ENCODE results near the gene ACP4. TPM values are rescaled to one million over a fixed set of nuclear protein-coding genes. Genes with fewer than 3 reads are reported as not detected.
"Not testable (repeated sequence)": the region's sequence is repeated elsewhere in the genome, so short reads cannot be mapped to it uniquely, and the experiment has no call there.

The ACP4 gene
- polyA plus RNA-seq (2014; cell fraction: cytosol; rRNA removed) = not detected in 2 replicates
- not detected in 2 replicates for polyA plus RNA-seq (2014; cell fraction: nucleus; rRNA removed)

DNA sequence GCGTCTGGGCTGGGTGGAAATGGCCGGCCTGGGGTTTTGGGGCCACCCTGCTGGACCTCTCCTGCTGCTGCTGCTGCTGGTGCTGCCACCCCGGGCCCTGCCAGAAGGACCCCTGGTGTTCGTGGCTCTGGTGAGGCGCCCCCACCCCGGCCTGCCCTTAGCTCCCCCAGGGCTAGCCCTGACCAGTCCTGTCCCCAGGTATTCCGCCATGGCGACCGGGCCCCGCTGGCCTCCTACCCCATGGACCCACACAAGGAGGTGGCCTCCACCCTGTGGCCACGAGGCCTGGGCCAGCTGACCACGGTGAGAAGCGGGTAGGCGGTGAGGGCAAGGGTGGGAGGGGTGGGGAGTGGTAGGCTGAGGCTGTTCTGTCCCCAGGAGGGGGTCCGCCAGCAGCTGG, at the start of gene ACP4:
Gene ACP4 (plus strand): TSS at position 20 of the 400 bp plus-strand sequence. CDS start 0 bp downstream, at position 20.
- DNase-seq (ENCODE audit: low spot score) = no peak

DNA sequence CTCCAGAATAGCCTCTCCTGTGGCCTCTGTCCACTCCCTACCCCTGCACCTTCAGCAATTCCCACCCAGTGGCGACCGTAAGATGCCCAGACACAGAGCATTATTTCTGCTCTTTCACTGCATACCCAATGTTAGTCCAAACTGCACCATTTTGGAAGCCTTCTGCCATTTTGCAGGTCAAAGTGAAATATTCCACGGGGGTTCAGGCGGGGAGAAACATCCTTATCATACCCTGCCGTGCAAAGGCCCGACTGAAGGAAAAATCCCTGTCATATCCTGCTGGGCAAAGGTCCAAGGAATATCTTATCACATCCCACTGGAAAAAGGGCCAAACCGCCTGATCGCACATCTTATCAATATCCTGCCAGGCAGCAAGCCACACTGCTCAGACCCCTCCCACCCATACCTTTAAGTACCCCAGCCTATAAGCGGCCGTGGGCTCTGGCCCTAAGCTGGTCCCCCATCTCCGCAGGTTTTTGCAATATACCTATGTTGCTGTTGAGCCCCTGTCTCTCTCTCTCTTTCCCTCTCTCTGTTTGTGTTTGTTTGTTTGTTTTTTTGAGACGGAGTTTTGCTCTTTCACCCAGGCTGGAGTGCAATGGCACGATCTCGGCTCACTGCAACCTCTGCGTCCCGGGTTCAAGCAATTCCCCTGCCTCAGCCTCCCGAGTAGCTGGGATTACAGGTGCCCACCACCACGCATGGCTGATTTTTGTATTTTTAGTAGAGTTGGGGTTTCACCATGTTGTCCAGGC, 48.9 kb upstream of the ACP4 start:
- DNase-seq (ENCODE audit: low spot score) = no peak

DNA sequence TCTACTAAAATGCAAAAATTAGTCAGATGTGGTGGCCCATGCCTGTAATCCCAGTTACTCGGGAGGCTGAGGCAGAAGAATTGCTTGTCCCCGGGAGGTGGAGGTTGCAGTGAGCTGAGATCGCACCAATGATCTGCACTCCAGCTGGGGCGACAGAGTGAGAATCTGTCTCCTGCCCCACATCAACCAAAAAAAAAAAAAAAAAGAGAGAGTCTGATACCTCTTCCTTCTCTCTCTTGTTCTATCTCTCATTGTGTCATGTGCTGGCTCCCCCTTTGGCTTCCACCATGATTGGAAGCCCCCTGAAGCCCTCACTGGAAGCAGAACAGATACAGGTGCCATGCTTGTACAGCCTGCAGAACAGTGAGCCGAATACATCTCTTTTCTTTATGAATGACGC, 46.7 kb upstream of the ACP4 start:
- DNase-seq (ENCODE audit: low spot score) = no peak

- no peak for DNase-seq (ENCODE audit: low spot score)
Observed at GRCh38 chr19:50745221-50745620, 45.0 kb upstream of the ACP4 start.

DNA sequence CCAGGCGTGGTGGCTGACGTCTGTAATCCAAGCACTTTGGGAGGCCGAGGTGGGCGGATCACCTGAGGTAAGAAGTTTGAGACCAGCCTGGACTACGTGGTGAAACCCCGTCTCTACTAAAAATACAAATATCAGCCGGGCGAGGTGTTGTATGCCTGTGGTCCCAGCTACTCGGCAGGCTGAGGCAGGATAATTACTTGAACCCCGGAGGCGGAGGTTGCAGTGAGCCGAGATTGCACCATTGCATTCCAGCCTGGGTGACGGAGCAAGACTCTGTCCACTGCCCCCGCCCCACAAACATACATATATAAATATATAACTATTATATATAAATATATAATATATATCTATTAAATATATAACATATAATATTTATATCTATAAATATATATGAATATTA, 43.1 kb upstream of the ACP4 start:
- DNase-seq (ENCODE audit: low spot score) = not testable (repeated sequence)

DNA sequence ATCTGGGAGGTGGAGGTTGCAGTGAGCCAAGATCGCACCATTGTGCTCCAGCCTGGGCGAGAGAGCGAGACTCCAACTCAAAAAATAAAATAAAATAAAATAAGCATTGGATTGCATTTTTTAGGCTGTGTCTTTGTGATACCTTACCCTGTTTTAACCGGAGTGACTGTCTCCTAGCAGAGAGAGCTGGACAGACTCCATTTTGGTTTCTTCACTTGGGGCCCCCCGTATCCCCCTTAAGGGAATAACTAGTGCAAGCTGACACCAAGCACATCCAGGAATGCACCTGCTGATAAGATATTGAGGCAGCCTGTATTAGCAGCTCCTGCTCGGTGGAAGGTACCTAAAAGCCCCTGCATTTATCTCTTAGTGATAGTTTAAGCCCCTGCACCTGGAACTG, 40.7 kb upstream of the ACP4 start:
- DNase-seq (ENCODE audit: low spot score) = no peak

DNA sequence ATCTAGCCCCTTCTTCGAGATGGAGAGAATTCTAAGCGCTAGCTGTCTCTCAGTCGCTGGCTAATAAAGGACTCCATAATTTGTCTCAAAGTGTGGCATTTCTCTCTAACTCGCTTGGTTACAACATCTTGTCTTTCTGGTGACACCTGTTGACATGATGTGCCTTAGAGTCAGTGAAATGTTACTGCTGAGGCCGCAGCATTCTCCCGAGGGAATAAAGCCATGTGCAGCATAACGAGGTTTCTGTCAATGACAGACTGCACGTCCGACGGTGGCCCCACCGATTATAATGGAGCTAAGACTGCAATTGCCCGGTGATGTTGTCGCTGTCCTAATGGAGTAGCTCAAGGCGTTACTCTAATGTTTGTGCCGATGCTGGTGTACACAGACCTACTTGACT, 40.2 kb upstream of the ACP4 start:
- DNase-seq (ENCODE audit: low spot score) = peak; percentile 26

DNA sequence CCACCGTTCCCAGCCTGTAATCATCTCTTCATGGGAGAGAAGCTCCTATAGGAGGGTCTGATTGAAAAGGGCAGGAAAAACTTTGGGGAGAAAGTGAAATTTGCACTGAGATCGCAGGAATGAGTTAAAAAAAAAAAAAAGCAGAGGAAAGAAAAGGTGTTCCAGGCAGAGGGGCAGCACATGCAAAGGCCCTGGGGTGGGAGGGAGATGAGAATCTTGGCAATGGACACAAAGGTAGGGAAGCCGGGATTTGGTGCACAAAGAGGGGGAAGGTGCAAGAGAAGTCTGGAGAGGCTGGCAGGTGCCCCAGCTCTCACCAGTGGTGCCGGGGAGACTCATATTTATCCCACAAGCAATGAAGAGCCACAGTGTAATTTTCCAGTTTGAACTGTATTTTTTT, 36.3 kb upstream of the ACP4 start:
- DNase-seq (ENCODE audit: low spot score) = no peak

DNA sequence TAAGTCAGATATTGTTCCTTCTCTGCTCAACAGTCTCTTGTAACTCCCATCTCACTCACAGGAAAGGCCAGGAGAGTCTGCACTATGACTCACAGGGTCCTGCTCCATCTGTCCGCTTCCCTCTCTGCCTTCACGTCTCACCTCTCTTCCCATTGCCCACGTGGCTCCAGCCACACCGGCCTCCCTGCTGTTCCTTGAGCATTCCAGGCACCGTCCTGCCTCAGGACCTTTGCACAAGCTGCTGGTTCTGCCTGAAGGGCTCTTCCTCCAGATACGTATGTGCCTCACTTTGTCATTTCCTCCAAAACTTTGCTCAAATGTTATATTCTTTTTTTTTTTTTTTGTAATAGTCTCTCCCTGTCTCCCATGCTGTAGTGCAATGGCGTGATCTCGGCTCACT, 34.0 kb upstream of the ACP4 start:
- DNase-seq (ENCODE audit: low spot score) = not testable (repeated sequence)

DNA sequence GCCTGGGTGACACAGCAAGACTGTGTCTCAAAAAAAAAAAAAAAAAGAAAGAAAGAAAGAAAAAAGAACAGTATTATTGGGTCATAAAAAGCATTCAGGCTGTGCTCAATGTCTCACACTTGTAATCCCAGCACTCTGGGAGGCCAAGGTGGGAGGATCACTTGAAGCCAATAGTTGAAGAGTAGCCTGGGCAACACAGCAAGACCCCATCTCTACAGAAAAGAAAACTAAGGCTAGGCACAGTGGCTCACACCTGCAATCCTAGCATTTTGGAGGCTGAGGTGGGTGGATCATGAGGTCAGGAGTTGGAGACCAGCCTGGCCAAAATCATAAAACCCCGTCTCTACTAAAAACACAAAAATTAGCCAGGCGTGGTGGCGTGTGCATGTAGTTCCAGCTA, 32.6 kb upstream of the ACP4 start:
- DNase-seq (ENCODE audit: low spot score) = not testable (repeated sequence)

DNA sequence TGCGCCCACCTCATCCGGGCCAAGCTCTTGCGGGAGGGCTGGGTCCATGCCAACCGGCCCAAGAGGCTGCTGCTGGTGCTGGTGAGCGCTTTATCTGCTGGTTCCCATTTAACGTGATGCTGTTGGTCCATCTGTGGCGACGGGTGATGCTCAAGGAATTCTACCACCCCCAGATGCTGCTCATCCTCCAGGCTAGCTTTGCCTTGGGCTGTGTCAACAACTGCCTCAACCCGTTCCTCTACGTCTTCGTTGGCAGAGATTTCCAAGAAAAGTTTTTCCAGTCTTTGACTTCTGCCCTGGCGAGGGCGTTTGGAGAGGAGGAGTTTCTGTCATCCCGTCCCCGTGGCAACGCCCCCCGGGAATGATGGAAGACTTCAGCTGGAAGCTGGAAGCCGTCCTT, 31.1 kb upstream of the ACP4 start:
- not testable (repeated sequence) for DNase-seq (ENCODE audit: low spot score)

DNA sequence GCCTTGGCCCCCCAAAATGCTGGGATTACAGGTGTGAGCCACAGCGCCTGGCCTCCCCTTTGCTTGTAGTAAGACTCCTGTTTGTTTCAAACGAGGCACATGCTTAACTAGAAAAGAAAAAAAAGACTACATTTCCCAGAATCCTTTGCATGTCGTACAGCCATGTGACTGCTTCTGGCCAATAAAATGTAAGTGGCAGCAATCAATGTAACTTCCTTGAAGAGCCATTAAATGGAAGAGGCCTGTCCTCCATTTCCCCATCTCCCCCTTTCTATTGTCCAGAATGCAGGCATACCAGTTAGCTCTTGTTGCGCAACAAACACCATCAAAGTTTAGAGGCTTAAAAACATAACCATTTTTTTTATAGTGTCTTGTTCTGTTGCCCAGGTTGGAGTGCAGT, 30.3 kb upstream of the ACP4 start:
- DNase-seq (ENCODE audit: low spot score) = peak; percentile 35

DNA sequence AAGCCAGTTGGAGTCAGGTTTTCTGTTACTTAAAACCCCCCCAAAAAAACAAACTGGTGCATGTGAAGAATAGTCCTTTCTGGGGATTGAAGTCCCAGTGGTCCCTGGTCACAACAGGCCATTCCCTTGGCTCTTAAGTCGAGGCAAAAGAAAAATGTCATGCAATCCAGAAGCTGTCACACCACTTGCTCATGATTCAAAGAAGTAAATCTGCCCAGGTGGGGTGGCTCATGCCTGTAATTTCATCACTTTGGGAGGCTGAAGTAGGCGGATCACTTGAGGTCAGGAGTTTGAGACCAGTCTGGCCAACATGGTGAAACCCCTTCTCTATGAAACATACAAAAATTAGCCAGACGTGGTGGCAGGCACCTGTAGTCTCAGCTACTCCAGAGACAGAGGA, 28.7 kb upstream of the ACP4 start:
- not testable (repeated sequence) for DNase-seq (ENCODE audit: low spot score)

- DNase-seq (ENCODE audit: low spot score) = not testable (repeated sequence)
Observed at GRCh38 chr19:50763521-50763920, 26.7 kb upstream of the ACP4 start.

GRCh38 chr19:50764409-50764808, 25.8 kb upstream of the ACP4 start:
- no peak for DNase-seq (ENCODE audit: low spot score)

DNA sequence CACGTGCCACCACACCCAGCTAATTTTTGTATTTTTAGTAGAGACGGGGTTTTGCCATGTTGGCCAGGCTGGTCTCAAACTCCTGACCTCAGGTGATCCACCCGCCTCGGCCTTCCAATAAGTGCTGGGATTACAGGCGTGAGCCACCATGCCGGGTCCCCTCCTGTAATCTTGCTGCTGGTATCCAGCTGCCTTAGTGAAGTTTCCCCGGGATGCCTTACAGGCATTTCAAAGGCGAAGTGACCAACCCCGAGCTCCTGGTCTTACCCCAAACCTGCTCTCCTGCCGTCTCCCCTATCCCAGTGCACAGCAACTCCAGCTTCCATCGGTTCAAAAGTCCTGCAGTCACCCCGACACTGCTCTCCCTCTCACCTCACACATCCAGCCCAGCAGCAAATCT, 23.5 kb upstream of the ACP4 start:
- not testable (repeated sequence) for DNase-seq (ENCODE audit: low spot score)

GRCh38 chr19:50767263-50767662, 23.0 kb upstream of the ACP4 start:
- DNase-seq (ENCODE audit: low spot score) = not testable (repeated sequence)

GRCh38 chr19:50768277-50768676, 21.9 kb upstream of the ACP4 start:
- DNase-seq (ENCODE audit: low spot score) = no peak

GRCh38 chr19:50770164-50770563, 20.1 kb upstream of the ACP4 start, which contains the start of gene GPR32:
GPR32 (plus strand) TSS chr19:50770464; CDS start chr19:50770601, 137 bp downstream.
- DNase-seq (ENCODE audit: low spot score) = not testable (repeated sequence)

DNA sequence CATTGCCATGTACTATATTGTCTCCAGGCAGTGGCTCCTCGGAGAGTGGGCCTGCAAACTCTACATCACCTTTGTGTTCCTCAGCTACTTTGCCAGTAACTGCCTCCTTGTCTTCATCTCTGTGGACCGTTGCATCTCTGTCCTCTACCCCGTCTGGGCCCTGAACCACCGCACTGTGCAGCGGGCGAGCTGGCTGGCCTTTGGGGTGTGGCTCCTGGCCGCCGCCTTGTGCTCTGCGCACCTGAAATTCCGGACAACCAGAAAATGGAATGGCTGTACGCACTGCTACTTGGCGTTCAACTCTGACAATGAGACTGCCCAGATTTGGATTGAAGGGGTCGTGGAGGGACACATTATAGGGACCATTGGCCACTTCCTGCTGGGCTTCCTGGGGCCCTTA, 19.3 kb upstream of the ACP4 start:
- DNase-seq (ENCODE audit: low spot score) = no peak

DNA sequence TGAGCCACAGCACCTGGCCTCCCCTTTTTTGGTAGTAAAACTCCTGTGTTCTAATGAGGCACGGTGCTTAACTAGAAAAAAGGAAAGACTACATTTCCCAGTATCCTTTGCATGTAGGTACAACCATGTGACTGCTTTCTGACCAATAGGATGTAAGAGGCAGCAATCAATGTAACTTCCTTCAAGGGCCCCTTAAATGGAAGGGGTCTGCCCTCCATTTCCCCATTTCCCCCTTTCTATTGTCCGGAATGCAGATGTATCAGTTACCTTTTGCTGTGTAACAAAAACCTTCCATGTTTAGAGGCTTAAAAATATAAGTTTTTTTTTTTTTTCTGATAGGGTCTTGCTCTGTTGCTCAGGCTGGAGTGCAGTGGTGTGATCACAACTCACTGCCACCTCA, 17.7 kb upstream of the ACP4 start:
- no peak for DNase-seq (ENCODE audit: low spot score)

DNA sequence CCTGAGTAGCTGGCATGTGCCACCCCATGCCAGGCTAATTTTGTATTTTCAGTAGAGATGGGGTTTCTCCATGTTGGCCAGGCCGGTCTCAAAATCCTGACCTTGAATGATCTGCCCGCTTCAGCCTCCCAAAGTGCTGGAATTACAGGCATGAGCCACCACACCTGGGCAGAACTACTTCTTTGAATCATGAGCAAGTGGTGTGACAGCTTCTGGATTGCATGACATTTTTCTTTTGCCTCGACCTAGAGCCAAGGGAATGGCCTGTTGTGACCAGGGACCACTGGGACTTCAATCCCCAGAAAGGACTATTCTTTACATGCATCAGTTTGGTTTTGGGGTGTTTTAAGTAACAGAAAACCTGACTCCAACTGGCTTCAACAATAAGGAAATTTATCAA, 17.3 kb upstream of the ACP4 start:
- not testable (repeated sequence) for DNase-seq (ENCODE audit: low spot score)

GRCh38 chr19:50773454-50773853, 16.8 kb upstream of the ACP4 start:
- not testable (repeated sequence) for DNase-seq (ENCODE audit: low spot score)

All from SK-N-DZ (cell line).